HG02885 (cell line): ENCODE results near the gene FGF23.
"Not testable (repeated sequence)": the region's sequence is repeated elsewhere in the genome, so short reads cannot be mapped to it uniquely, and the experiment has no call there.

Source experiments
- ATAC-seq: cut with Tn5 transposase; IDR thresholded peaks from one replicate; pipeline ENCODE4 v1.9.1; 2021; ENCODE audit warnings: mild to moderate bottlenecking; ENCODE audit not compliant: unreplicated experiment, poor library complexity

Gene FGF23

GRCh38 chr12:4379405-4379804, at the start of gene FGF23:
Gene FGF23 (minus strand): TSS chr12:4379712. CDS start chr12:4379582, 130 bp downstream.
- ATAC-seq = no peak

GRCh38 chr12:4424422-4424821, 44.9 kb upstream of the FGF23 start:
- no peak for ATAC-seq

GRCh38 chr12:4423528-4424195, 44.1 kb upstream of the FGF23 start:
- ATAC-seq = no peak

GRCh38 chr12:4422985-4423384, 43.5 kb upstream of the FGF23 start:
- ATAC-seq = no peak

GRCh38 chr12:4421590-4422031, 42.1 kb upstream of the FGF23 start:
- no peak for ATAC-seq

- ATAC-seq = no peak
Measured at GRCh38 chr12:4420138-4420670, 40.7 kb upstream of the FGF23 start.

- no peak for ATAC-seq
Measured at GRCh38 chr12:4418913-4419312, 39.4 kb upstream of the FGF23 start.

GRCh38 chr12:4417936-4418335, 38.4 kb upstream of the FGF23 start:
- ATAC-seq = no peak

- ATAC-seq = no peak
Measured at GRCh38 chr12:4417455-4417854, 37.9 kb upstream of the FGF23 start.

GRCh38 chr12:4416276-4416675, 36.8 kb upstream of the FGF23 start:
- ATAC-seq = no peak

- no peak for ATAC-seq
Measured at GRCh38 chr12:4412465-4412864, 33.0 kb upstream of the FGF23 start.

GRCh38 chr12:4412056-4412455, 32.5 kb upstream of the FGF23 start:
- ATAC-seq = no peak

GRCh38 chr12:4407136-4407535, 27.6 kb upstream of the FGF23 start:
- ATAC-seq = no peak

GRCh38 chr12:4404877-4405637, 25.5 kb upstream of the FGF23 start:
- ATAC-seq = not testable (repeated sequence)

GRCh38 chr12:4402996-4403395, 23.5 kb upstream of the FGF23 start:
- ATAC-seq = no peak

- no peak for ATAC-seq
Measured at GRCh38 chr12:4401117-4401516, 21.6 kb upstream of the FGF23 start.

- no peak for ATAC-seq
Measured at GRCh38 chr12:4395818-4396217, 16.3 kb upstream of the FGF23 start.

GRCh38 chr12:4393211-4393610, 13.7 kb upstream of the FGF23 start:
- no peak for ATAC-seq

- ATAC-seq = no peak
Measured at GRCh38 chr12:4392223-4392742, 12.8 kb upstream of the FGF23 start.

GRCh38 chr12:4388662-4389061, 9.2 kb upstream of the FGF23 start:
- ATAC-seq = no peak

- no peak for ATAC-seq
Measured at GRCh38 chr12:4388032-4388431, 8.5 kb upstream of the FGF23 start.
